ENCODE measurements around the gene ZNF334. TPM values are rescaled to one million over a fixed set of nuclear protein-coding genes. Genes with fewer than 3 reads are reported as not detected.

The ZNF334 gene
- total RNA-seq, 1 donor from 2014 or later: 38.7 TPM

DNA sequence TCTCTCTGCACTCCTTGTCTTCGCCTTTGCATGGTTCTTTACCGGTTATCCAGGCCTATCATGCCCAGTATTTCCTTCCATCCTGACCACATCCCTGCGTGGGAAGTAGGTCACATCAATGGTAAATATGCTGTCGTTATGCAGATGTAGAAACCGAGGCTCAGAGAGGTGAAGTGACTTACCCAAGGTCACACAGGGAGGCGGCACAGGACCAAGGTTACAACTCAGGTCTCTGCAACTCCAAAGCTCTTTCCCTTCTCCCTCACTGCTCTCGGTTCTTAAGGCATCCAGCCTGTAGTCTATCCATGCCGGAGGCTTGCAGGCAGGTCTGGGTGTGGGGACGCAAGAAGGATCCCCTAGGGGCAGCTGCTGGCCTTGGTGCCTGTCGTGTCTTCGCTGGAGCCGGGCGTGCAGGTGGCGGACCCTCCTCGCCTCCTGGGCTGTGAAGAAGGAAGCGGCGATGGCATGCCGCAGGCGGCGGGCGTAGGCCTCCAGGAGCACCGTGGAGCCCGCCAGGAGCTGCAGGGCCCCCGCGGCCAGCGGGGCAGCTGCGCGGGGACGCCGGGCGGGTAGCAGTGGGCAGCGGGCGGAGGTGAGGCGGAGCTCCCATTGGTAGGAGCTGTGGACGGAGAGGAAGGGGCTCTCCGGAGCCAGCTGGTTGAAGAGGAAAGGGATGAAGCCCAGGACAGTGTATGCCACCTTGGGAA, 28.0 kb upstream of the ZNF334 start:
- H3K27ac Mint-ChIP-seq: no peak overlapping the region
- no peaks in the 10 kb centered on the region for H3K4me1 Mint-ChIP-seq (ENCODE audit: low read depth)
- no peaks in the 10 kb centered on the region for H3K36me3 Mint-ChIP-seq (ENCODE audit: insufficient read depth)
- no peak overlapping the region for H3K4me3 Mint-ChIP-seq (ENCODE audit: low read depth)
- no peak for TF ChIP-seq CTCF (IDR thresholded peaks at IDR 0.05; ENCODE audit: unreplicated experiment)
- no peak for DNase-seq (ENCODE audit: low spot score, unreplicated experiment)
- H3K27me3 Mint-ChIP-seq: peaks cover 9% of the 10 kb centered on the region
- H3K9me3 Mint-ChIP-seq (ENCODE audit: low read depth): no peaks in the 10 kb centered on the region

GRCh38 chr20:46539113-46539512, 25.8 kb upstream of the ZNF334 start:
- H3K4me1 Mint-ChIP-seq (ENCODE audit: low read depth): no peaks in the 10 kb centered on the region
- no peak overlapping the region for H3K27ac Mint-ChIP-seq
- no peaks in the 10 kb centered on the region for H3K36me3 Mint-ChIP-seq (ENCODE audit: insufficient read depth)
- no peaks in the 10 kb centered on the region for H3K9me3 Mint-ChIP-seq (ENCODE audit: low read depth)
- TF ChIP-seq CTCF (IDR thresholded peaks at IDR 0.05; ENCODE audit: unreplicated experiment): peak; percentile 18
- no peak overlapping the region for H3K4me3 Mint-ChIP-seq (ENCODE audit: low read depth)
- H3K27me3 Mint-ChIP-seq: peaks cover 9% of the 10 kb centered on the region
- DNase-seq (ENCODE audit: low spot score, unreplicated experiment): no peak

- Mint-ChIP-seq H3K4me1 (ENCODE audit: low read depth) (no peaks in the 10 kb centered on the region), H3K36me3 (ENCODE audit: insufficient read depth) (no peaks in the 10 kb centered on the region), H3K4me3 (ENCODE audit: low read depth) (no peak overlapping the region), H3K9me3 (ENCODE audit: low read depth) (no peaks in the 10 kb centered on the region), H3K27me3 (peaks cover 30% of the 10 kb centered on the region), H3K27ac (no peak overlapping the region)
- TF ChIP-seq CTCF (IDR thresholded peaks at IDR 0.05; ENCODE audit: unreplicated experiment): no peak
- DNase-seq (ENCODE audit: low spot score, unreplicated experiment): no peak
Measured at GRCh38 chr20:46530640-46531039, 17.3 kb upstream of the ZNF334 start.

- no peaks in the 10 kb centered on the region for H3K36me3 Mint-ChIP-seq (ENCODE audit: insufficient read depth)
- H3K27me3 Mint-ChIP-seq: peaks cover 46% of the 10 kb centered on the region
- no peak overlapping the region for H3K27ac Mint-ChIP-seq
- H3K4me1 Mint-ChIP-seq (ENCODE audit: low read depth): no peaks in the 10 kb centered on the region
- H3K4me3 Mint-ChIP-seq (ENCODE audit: low read depth): no peak overlapping the region
- no peaks in the 10 kb centered on the region for H3K9me3 Mint-ChIP-seq (ENCODE audit: low read depth)
- DNase-seq (ENCODE audit: low spot score, unreplicated experiment): no peak
- TF ChIP-seq CTCF (IDR thresholded peaks at IDR 0.05; ENCODE audit: unreplicated experiment): no peak
Measured at GRCh38 chr20:46523696-46524328, 10.5 kb upstream of the ZNF334 start.

GRCh38 chr20:46523108-46523507, 9.7 kb upstream of the ZNF334 start:
- Mint-ChIP-seq H3K9me3 (ENCODE audit: low read depth) (no peaks in the 10 kb centered on the region), H3K4me1 (ENCODE audit: low read depth) (no peaks in the 10 kb centered on the region), H3K36me3 (ENCODE audit: insufficient read depth) (no peaks in the 10 kb centered on the region), H3K4me3 (ENCODE audit: low read depth) (no peak overlapping the region), H3K27me3 (peaks cover 43% of the 10 kb centered on the region), H3K27ac (no peak overlapping the region)
- no peak for TF ChIP-seq CTCF (IDR thresholded peaks at IDR 0.05; ENCODE audit: unreplicated experiment)
- DNase-seq (ENCODE audit: low spot score, unreplicated experiment): no peak
